Keratinocyte (primary cell): Measurements from ENCODE around the gene QRICH2.

Source experiments
- EZH2 ChIP-seq: IDR thresholded peaks from one replicate; pipeline ENCODE4 v1.6.1; 2012; ENCODE audit warnings: inconsistent platforms, mild to moderate bottlenecking, low read length, moderate library complexity
- TF ChIP-seq, protein P1 (sequence below), 3 experiments: IDR thresholded peaks in 1 of 3; conservative IDR thresholded peaks in 1 of 3; optimal IDR thresholded peaks in 1 of 3; 2 replicates in 2 of 3; 3 replicates in 1 of 3; pipeline versions ENCODE3 to v1.5.1; 2011; ENCODE audit warnings: low read length in 3 of 3, mild to moderate bottlenecking in 3 of 3, moderate library complexity in 2 of 3, control low read depth in 1 of 3, inconsistent platforms in 1 of 3; ENCODE audit not compliant: insufficient read depth in 2 of 3; ENCODE audit errors: extremely low read depth in 1 of 3

- TF ChIP-seq, protein P1, sequence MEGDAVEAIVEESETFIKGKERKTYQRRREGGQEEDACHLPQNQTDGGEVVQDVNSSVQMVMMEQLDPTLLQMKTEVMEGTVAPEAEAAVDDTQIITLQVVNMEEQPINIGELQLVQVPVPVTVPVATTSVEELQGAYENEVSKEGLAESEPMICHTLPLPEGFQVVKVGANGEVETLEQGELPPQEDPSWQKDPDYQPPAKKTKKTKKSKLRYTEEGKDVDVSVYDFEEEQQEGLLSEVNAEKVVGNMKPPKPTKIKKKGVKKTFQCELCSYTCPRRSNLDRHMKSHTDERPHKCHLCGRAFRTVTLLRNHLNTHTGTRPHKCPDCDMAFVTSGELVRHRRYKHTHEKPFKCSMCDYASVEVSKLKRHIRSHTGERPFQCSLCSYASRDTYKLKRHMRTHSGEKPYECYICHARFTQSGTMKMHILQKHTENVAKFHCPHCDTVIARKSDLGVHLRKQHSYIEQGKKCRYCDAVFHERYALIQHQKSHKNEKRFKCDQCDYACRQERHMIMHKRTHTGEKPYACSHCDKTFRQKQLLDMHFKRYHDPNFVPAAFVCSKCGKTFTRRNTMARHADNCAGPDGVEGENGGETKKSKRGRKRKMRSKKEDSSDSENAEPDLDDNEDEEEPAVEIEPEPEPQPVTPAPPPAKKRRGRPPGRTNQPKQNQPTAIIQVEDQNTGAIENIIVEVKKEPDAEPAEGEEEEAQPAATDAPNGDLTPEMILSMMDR (optimal IDR thresholded peaks at IDR 0.05 in 1 of 3, IDR thresholded peaks at IDR 0.05 in 1 of 3, conservative IDR thresholded peaks at IDR 0.05 in 1 of 3; ENCODE audit: extremely low read depth in 1 of 3, insufficient read depth in 2 of 3, low read length in 3 of 3) = no peak
- TF ChIP-seq EZH2 = no peak
Measured at GRCh38 chr17:76335716-76336381, 27.8 kb upstream of the QRICH2 start.
